ENCODE data around the gene BTNL9. TPM values are rescaled to one million over a fixed set of nuclear protein-coding genes. Genes with fewer than 3 reads are reported as not detected.
"Not testable (repeated sequence)": the region's sequence is repeated elsewhere in the genome, so short reads cannot be mapped to it uniquely, and the experiment has no call there.

Gene BTNL9
- total RNA-seq, 1 experiment from 2014 or later: 1.0 TPM

DNA sequence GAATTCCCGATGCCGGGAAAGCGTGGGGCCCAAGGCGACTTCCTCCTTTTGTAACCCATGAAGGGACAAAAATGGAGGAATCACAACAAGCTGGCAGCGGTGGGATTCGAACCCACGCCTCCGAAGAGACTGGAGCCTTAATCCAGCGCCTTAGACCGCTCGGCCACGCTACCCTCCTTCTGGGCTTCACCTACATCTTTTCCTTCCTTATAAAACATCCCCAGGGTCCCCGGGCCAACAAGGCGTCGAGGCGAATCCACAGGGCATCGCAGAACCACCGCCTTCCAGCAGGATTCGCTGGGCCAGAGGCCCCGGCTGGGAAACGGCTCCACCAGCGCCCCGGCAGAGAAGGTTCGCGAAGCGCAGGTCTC, 57.3 kb downstream of the BTNL9 start:
- not testable (repeated sequence) for DNase-seq (ENCODE audit: extremely low read depth, low read depth)

DNA sequence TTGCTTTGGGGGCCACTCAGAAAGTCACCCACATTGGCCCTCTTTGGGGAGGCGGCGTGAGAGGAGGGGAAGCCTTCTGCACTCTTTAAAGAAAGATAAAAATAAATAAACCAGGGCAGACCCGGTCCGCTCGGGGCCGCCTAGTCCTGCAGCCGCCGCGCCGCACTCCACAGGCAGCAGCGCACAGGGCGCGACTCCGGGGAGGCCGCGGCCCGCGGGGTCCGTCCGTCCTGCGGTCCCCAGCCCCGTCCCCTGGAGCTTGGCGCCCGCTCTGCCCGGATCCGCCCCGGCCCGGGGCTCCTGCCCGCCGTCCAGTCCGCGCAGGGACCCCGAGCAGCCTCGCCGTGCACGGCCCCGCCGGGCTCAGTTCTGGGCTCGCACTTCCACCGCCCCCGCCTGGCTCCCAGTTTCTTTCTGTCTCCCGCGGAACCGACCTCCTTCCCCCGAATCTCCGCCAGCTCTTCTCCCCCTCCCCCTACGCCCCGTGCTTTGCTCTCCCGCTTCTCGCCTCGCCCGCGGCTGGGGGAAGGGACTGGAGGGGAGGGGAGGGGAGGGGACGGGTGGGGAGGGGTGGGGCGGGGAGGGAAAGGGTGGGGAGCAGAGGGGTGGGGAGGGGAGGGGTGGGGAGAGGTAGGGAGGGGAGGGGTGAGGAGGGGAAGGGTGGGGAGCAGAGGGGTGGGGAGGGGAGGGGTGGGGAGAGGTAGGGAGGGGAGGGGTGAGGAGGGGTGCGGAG, 57.9 kb downstream of the BTNL9 start:
- not testable (repeated sequence) for DNase-seq (ENCODE audit: extremely low read depth, low read depth)

DNA sequence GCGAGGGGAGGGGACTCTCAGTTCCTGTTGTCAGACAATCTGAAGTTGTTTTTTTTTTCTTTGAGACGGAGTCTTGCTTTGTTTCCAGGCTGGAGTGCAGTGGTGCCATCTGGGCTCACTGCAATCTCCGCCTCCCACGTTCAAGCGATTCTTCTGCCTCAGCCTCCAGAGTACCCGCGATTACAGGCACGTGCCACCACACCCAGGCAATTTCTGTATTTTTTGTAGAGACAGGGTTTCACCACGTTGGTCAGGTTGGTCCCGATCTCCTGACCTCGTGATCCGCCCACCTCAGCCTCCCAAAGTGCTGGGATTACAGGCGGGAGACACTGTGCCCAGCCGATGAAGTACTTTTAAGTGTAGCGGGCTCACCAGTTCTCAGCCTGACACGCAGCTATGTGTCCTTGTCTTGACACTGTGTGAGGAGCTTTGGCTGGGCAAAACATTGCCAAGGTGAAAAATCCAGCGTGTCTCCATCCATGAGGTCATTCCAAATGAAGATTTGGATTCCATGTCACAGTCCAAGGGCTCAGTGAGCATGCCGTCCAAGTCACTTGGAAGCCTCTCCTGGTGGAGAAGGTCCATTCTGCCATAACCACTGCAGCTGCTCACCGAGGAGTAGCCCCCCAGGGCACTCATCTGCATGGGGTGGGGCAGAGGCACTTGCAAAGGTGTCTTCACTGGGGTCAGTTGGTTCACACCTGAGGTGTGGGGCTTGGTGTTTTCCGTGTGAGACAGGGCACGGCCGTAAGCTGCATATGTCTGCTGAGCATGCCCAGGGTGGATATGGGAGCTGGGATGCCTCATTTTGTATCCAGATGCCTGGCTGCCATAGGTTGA, 58.9 kb downstream of the BTNL9 start:
- DNase-seq (ENCODE audit: extremely low read depth, low read depth): no peak

DNA sequence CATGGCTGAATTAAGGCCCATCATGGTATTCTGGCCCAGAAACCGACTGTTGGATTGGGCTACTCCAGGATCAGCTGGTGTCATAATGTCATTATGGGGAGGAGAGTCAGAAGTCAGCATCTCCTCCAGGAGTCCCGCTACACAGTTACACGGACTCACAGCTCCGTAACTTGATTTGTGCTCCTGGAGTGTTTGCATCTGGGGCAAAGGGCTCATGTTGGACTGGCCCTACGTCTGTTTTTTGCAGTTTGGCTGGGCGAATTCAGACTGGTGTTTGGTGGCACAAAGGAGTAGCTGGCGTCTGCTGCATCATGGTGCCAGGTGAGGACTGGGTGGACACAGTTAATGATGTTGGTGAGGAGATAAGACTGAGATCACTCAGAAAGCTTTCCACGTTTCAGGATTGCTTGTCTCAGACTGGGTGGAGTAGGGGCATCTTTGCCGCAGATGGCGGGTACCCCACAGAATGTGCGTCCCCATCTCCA, 59.6 kb downstream of the BTNL9 start:
- no peak for DNase-seq (ENCODE audit: extremely low read depth, low read depth)

DNA sequence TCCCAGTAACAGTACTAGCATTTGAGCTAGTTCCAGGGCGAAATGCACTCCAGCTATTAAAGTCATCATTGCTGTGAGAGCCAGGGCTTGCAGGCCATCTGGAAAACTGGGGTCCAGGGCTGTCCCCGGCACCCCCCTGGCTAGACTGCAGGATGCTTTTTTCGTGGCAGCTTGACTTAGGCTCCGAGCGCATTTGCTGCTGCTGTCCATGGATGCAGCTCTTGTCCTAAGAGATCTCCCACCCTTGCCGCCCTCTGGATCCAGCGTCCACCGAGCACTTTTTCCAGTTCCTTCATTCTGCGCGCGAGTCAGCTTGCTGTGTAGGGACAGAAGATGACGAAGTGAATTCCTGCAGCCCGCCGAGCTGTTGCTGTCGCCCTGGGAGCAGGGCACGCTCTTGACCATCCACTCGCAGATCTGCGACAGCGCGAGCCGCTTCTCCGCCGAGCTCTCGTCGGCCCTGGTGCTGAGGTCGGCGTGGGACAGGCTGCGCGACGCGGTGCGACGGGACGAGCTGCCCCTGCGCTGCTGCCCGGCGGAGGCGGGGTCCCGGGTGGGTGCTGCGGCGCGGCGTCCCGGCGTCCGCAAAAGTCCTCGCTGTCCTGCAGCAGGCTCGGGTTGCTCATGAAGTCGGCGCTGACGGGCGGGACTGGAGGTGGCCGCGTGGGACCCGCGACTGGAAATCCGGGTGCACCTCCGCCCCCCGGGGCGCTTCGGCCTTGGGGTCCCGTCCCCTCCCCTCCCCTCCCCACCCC, 60.2 kb downstream of the BTNL9 start:
- DNase-seq (ENCODE audit: extremely low read depth, low read depth): no peak

DNA sequence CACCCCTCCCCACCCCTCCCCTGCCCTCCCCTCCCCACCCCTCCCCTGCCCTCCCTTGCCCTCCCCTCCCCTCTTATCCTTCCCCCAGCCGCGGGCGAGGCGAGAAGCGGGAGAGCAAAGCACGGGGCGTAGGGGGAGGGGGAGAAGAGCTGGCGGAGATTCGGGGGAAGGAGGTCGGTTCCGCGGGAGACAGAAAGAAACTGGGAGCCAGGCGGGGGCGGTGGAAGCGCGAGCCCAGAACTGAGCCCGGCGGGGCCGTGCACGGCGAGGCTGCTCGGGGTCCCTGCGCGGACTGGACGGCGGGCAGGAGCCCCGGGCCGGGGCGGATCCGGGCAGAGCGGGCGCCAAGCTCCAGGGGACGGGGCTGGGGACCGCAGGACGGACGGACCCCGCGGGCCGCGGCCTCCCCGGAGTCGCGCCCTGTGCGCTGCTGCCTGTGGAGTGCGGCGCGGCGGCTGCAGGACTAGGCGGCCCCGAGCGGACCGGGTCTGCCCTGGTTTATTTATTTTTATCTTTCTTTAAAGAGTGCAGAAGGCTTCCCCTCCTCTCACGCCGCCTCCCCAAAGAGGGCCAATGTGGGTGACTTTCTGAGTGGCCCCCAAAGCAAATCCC, 61.1 kb downstream of the BTNL9 start:
- not testable (repeated sequence) for DNase-seq (ENCODE audit: extremely low read depth, low read depth)

DNA sequence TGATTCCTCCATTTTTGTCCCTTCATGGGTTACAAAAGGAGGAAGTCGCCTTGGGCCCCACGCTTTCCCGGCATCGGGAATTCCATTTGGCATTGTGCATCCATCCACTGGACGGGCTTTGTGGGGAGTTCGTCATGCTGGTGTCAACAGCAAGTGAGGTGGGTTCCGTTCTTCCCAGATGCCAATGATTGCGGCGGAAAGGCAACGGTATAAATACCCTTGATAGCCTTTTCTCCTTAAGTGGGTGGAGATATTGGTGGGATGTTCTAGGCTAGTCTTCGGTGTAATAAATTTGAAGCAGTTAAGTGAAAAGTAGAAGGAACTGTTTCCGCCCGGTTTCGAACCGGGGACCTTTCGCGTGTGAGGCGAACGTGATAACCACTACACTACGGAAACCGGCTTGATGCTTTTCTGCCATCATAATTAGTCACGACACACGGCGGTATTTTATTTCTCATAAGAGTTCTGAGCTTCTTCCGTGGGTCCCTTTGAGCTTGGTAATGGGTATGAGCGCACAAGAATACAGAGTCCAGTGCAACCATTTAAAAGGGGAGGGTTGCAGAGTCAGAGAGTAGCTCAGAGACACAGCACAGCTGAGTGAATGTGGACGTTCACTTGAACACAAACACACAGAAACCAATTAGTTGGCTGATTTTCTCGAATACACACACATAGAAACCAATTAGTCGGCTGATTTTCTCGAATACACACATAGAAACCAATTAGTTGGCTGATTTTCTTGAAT, 62.0 kb downstream of the BTNL9 start:
- not testable (repeated sequence) for DNase-seq (ENCODE audit: extremely low read depth, low read depth)

DNA sequence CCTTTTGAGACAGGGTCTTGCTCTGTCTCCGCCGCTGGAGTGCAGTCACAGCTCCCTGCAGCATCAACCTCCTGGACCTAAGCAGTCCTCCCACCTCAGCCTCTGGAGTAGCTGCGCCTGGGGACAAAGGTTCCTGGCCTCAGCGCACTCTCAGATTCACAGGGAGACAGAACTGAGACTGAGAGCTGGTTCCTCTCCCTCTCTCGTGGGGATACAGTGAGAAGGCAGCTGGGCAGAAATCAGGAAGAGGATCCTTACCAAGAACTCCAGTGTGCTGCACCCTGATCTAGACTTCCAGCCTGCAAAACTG, 64.1 kb downstream of the BTNL9 start:
- DNase-seq (ENCODE audit: extremely low read depth, low read depth): not testable (repeated sequence)

DNA sequence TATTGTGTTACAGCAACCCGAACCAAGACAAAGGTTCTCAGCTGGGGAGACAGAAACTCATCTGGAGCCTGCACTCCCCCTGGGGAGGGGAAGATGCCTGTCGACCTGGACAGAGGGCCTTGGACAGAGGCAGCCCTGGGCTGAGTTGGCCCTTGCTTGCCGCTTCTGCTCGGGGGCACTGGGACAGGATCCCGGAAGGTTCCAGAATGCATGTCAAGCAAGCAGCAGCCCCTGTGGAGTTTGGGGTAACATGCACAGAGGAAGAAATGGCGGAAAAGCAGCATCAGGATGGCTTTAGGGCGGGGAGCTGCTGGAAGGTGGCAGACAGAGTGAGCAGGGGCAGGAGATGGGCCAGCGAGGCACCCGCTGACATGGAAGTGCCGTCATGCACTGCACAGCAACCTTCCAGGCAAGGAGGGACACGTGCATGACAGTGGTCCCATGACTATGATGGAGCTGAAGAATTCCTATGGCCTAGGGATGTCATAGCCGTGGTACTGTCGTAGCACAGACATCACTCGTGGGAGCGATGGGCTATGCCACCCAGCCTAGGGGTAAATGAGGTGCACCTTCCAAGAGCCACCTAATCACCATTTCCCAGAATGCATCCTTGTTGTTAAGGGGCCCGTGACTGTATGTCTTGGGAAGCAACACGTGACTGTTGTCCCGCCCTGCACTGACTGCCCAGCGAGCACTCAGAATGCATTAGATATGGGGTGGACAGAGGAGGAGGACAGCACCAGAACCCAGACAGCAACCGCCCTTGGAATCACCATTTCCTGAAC, 64.7 kb downstream of the BTNL9 start:
- DNase-seq (ENCODE audit: extremely low read depth, low read depth): not testable (repeated sequence)

DNA sequence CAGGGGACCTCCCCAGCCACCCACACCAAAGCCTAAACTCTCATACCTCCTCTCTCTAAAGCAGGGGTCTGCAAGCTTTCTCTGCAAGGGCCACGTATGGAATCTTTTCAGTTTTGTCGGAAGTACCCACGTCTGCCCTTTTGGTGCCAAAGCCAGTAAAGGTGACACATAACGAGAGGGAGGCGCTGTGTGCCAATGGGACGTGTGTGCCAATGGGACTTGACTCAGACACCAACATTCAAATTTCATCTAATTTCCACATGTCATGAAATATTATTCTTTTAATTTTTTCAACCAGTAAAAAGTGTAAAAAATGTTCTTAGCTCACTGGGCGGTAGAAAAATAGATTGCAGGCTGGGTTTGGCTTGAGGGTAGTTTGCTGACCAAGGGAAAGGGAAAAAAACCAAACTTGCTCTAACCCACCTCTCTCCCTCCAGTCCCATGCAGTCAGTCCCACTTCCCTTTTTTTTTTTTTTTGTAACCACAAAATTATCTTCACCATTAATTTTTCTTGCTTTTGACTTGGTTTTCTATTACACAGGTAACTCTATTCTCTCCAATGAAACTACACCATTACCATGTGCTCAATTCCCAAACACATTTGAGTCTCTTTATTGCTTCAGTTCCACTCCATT, 65.4 kb downstream of the BTNL9 start:
- DNase-seq (ENCODE audit: extremely low read depth, low read depth): no peak

DNA sequence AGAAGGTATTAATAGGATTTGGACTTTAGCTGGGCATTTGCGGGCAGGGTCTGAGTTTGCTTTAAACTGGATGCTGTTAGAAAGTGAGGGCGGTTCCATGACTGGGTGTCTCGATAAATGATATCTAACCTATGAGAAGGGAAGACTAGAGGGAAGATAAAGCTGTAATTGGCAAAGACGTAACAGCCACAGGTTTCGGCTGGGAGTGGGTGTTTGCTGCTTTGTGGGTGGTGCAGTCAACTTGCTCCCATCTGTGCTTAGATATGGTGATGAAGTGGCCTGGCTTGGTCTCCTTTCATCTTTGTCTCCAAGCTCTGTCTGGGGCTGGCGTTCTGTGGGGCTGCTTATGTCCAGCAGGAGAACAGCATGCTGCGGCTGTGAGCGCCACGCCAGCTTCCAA, 67.6 kb downstream of the BTNL9 start:
- no peak for DNase-seq (ENCODE audit: extremely low read depth, low read depth)

DNA sequence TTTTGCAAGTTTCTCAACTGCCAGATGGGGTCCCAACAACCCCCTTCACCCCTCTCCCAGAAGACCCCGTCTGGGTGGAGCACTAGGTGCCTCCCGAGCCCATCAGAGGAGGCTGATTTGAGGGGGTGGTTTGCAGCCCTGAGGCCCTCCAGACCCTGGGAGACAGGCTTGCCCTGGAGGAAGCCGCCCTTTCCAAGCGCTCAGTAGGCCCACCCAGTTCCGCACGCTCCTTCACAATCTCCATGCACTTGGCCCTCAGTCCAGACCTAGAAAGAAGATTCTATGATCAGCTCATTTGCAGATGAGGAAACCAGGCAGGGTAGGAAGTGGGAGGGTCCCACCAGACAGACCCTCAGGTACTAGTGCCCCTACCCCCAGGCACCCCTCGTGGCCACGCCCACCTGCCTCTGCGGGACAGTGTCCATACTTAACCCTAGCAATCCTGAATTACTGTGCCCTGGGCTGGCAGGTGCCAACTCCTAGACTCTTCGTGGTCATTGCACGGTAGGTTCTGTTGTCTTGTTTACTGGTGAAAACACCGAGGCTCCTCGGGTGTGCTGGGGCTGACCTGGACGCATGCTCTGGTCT, 68.6 kb downstream of the BTNL9 start:
- DNase-seq (ENCODE audit: extremely low read depth, low read depth): no peak

DNA sequence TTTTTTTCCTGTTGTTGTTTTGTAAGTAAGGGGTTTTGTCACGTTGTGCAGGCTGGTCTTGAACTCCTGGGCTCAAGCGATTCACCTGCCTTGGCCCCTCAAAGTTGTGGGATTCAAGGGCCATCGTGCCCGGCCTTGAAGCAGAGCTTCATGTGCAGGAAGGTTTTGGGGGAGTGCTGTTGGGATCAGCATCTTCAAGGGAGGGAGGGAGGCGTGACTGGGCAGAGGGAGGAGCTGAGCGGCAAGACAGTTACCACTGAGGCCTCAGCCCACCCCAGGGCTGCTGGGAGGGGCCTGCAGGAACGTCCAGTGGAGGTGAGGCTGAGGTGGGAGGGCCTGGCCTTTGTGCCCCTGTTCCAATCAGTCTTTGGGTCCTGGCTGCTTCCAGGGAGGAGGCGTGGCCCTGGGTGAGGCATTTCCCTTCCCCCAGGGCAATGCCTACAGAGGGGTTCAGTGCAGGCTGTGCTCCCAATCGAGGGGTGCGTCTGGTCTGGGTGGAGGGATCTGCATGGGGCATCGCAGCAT, 69.5 kb downstream of the BTNL9 start:
- DNase-seq (ENCODE audit: extremely low read depth, low read depth): no peak

DNA sequence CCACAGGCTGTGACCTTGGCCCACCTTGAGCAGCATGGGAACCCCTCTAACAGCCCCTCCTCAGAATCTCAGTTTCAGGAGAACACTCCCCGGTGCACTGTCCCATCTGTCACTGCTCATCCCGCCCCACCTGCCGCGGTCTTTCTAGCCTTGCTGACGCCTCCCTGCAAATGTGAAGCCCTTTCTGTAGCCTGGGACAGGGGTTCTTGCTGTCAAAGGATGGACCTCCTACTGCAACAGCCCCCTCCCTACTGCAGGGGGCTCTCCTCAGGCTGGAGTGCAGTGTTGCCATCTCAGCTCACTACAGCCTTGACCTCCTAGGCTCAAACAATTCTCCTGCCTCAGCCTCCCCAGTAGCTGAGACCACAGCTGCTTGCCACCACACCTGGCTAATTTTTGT, 70.9 kb downstream of the BTNL9 start:
- no peak for DNase-seq (ENCODE audit: extremely low read depth, low read depth)
